Smooth muscle cell of the coronary artery (primary cell): ENCODE measurements around the gene CYRIA. TPM values are rescaled to one million over a fixed set of nuclear protein-coding genes. Genes with fewer than 3 reads are reported as not detected.

Experiments used
- total RNA-seq: library from RNA; depleted of rRNA; stranded (reverse); fragments of >200 nt; gene quantifications from 2 replicates; pipeline ENCODE4 v1.2.3, GENCODE V29; 2014; ENCODE audit warnings: low replicate concordance

Gene CYRIA
- total RNA-seq, result 0.75 and 4.3 TPM in 2 replicates

GRCh38 chr2:16665748-16666448, at the start of gene CYRIA:
CYRIA (minus strand) TSS chr2:16665834; CDS start chr2:16588119, 77,715 bp downstream.

